Nephron progenitor cell (in vitro differentiated cells): ENCODE results near the gene GNB1L.

Source experiments
- DNase-seq: peaks from one replicate; pipeline ENCODE4 v3.0.0; 2021
- H3K27ac Mint-ChIP-seq: 2 replicates; pipeline ENCODE4 v1.8.0; 2021; ENCODE audit warnings: mild to moderate bottlenecking, moderate library complexity, mixed read lengths
- H3K27me3 Mint-ChIP-seq: 2 replicates; pipeline ENCODE4 v1.8.0; 2021; ENCODE audit warnings: mild to moderate bottlenecking, low read depth, mixed read lengths; ENCODE audit not compliant: poor library complexity
- H3K36me3 Mint-ChIP-seq: 2 replicates; pipeline ENCODE4 v1.8.0; 2021; ENCODE audit warnings: low read depth, mixed read lengths
- H3K4me1 Mint-ChIP-seq: 2 replicates; pipeline ENCODE4 v1.8.0; 2021; ENCODE audit warnings: mixed read lengths
- H3K4me3 Mint-ChIP-seq: 2 replicates; pipeline ENCODE4 v1.8.0; 2021; ENCODE audit warnings: mild to moderate bottlenecking, moderate library complexity, mixed read lengths
- H3K9me3 Mint-ChIP-seq: 2 replicates; pipeline ENCODE4 v1.8.0; 2021; ENCODE audit warnings: mild to moderate bottlenecking, moderate library complexity, mixed read lengths
- TF ChIP-seq, protein P1 (sequence below): fragments of 200-600 bp; sonication (generic); IDR thresholded peaks from 2 replicates; pipeline ENCODE4 v1.5.0; 2021; ENCODE audit warnings: antibody characterized with exemption

The GNB1L gene

GRCh38 chr22:19760951-19761724, 93.5 kb downstream of the GNB1L start:
- TF ChIP-seq, protein P1, sequence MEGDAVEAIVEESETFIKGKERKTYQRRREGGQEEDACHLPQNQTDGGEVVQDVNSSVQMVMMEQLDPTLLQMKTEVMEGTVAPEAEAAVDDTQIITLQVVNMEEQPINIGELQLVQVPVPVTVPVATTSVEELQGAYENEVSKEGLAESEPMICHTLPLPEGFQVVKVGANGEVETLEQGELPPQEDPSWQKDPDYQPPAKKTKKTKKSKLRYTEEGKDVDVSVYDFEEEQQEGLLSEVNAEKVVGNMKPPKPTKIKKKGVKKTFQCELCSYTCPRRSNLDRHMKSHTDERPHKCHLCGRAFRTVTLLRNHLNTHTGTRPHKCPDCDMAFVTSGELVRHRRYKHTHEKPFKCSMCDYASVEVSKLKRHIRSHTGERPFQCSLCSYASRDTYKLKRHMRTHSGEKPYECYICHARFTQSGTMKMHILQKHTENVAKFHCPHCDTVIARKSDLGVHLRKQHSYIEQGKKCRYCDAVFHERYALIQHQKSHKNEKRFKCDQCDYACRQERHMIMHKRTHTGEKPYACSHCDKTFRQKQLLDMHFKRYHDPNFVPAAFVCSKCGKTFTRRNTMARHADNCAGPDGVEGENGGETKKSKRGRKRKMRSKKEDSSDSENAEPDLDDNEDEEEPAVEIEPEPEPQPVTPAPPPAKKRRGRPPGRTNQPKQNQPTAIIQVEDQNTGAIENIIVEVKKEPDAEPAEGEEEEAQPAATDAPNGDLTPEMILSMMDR, result no peak
- peaks cover 34% of the 10 kb centered on the region for H3K4me1 Mint-ChIP-seq
- H3K27ac Mint-ChIP-seq, result no peak overlapping the region
- H3K36me3 Mint-ChIP-seq, result no peaks in the 10 kb centered on the region
- H3K4me3 Mint-ChIP-seq, result peak overlapping the region; percentile 75
- peaks cover 92% of the 10 kb centered on the region for H3K27me3 Mint-ChIP-seq
- H3K9me3 Mint-ChIP-seq, result peaks cover 11% of the 10 kb centered on the region
- no peak for DNase-seq

DNA sequence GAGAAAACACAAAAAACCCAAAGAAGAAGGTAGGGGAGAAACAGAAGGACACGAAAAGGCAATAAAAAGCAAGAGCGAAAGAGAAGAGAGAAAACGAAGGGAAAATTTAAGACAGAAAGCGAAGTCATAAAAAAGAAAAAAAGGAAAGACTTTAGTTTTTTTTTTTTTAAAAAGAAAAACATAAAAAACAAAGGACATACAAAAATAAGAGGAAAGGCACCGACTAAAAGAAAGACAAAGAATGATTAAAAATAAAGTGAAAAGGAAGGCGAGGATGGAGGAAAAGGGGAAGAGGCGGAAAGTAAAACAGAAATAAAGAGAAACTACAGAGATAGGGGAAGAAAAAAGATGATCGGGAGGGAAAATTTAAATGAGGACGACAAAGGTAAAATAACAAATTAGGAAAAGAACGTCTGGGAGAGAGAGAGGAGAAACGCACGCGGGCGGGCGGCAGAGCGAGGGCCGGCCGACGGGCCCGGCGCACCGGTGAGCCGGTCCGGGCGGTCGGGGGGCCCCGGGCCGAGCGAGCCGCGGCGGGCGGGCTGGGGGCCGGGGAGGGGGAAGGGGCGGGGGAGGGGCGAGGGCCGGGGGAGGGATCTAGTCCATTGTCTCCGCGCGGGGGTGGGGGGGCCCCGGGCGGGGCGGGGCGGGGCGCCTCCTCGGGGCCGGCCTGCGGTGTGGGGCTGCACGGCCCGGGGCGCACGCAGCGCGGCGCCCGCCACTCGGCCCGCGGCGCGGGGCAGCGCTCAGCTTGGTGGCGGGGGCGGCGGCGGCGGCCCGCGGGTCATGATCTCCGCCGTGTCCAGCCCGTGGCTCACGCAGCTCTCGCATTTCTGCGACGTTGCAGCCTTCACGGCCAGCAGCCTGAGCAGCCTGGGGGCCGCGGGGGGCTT, 94.4 kb downstream of the GNB1L start, which contains the start of gene TBX1:
Gene TBX1, plus strand, starts transcription at position 721 of the 893 bp plus-strand sequence. Its CDS starts 66 bp downstream, at position 787.
- DNase-seq, result no peak
- peaks cover 40% of the 10 kb centered on the region for H3K4me1 Mint-ChIP-seq
- peaks cover 11% of the 10 kb centered on the region for H3K9me3 Mint-ChIP-seq
- no peaks in the 10 kb centered on the region for H3K36me3 Mint-ChIP-seq
- peaks cover 95% of the 10 kb centered on the region for H3K27me3 Mint-ChIP-seq
- no peak within 1 kb of the TSS for H3K27ac Mint-ChIP-seq
- H3K4me3 Mint-ChIP-seq, result peak within 1 kb of the TSS; percentile 84
- TF ChIP-seq, protein P1, result no peak

DNA sequence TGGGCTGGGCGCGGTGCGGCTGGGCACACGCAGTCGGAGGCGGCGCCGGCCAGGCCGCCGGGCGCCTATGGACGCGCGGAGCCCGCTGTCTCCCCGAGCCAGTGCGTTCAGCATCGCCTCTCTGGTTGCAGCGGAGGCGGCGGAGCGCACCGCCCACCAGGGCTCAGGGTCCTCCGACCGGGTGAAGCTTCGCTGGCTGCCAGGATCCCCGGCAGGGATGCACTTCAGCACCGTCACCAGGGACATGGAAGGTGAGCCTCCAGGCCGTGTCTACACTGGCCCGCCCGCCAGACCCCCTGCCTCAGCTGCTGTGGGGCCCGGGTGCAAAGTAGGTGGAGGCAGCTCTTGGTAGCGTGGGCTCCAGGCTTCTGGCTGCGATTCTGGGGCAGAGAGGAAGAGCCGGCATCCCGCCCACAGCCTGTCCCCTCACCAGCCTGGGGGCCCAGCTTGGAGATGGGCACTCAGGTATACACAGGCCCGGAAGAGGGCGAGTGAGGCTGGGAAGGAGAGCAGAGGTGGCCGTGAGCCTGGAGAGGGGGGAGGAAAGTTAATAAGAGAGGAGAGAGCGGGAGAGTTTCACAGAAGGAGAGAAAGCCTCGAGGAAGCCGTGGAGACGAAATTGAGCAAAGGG, 95.1 kb downstream of the GNB1L start:
- Mint-ChIP-seq H3K27ac (no peak overlapping the region), H3K27me3 (peaks cover 95% of the 10 kb centered on the region), H3K4me1 (peaks cover 36% of the 10 kb centered on the region), H3K36me3 (no peaks in the 10 kb centered on the region), H3K4me3 (peak overlapping the region; percentile 84), H3K9me3 (peaks cover 7% of the 10 kb centered on the region)
- TF ChIP-seq, protein P1, result no peak
- no peak for DNase-seq

DNA sequence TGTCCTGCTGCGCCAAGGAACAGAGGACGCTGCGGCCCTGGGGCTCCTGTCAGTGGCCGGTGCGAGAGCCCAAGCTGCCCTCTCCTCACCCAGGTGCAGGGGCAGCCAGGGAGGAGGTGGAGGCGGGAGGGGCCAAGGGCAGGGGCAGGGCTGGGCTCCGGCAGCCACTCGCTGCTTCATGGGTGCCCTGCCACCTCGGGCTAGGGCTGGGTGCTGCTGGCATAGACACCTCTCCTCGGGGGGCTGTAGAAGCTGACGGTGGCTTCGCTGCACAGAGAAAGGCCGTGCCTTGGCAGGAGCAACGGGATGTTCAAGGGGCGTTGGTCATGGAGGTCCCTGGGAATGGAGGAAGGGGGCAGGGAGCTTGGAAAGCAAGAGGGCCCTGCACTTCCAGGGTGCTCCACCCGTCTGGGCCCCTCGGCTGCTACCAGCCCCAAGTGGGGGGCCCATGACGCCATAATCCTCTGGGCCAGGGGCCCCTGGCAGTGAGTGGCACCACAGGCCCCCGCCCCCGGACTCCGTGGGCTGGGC, 95.7 kb downstream of the GNB1L start:
- DNase-seq, result no peak
- no peak overlapping the region for H3K4me3 Mint-ChIP-seq
- TF ChIP-seq, protein P1, result no peak
- peaks cover 7% of the 10 kb centered on the region for H3K9me3 Mint-ChIP-seq
- no peak overlapping the region for H3K27ac Mint-ChIP-seq
- peaks cover 41% of the 10 kb centered on the region for H3K4me1 Mint-ChIP-seq
- no peaks in the 10 kb centered on the region for H3K36me3 Mint-ChIP-seq
- peaks cover 95% of the 10 kb centered on the region for H3K27me3 Mint-ChIP-seq

- H3K4me3 Mint-ChIP-seq, result no peak overlapping the region
- peaks cover 95% of the 10 kb centered on the region for H3K27me3 Mint-ChIP-seq
- DNase-seq, result no peak
- no peak overlapping the region for H3K27ac Mint-ChIP-seq
- peaks cover 45% of the 10 kb centered on the region for H3K4me1 Mint-ChIP-seq
- H3K36me3 Mint-ChIP-seq, result no peaks in the 10 kb centered on the region
- TF ChIP-seq, protein P1, result no peak
- peaks cover 7% of the 10 kb centered on the region for H3K9me3 Mint-ChIP-seq
Observed at GRCh38 chr22:19757985-19758895, 96.4 kb downstream of the GNB1L start.
